NCI-H1105 treated with DMSO at 0.1 percent for 48 hours (cell line): ENCODE data around the gene OAF.

ENCODE experiments used
- DNase-seq: peaks from one replicate; lab custom pipeline; 2025; lab: John Stamatoyannopoulos, UW

Gene OAF

DNA sequence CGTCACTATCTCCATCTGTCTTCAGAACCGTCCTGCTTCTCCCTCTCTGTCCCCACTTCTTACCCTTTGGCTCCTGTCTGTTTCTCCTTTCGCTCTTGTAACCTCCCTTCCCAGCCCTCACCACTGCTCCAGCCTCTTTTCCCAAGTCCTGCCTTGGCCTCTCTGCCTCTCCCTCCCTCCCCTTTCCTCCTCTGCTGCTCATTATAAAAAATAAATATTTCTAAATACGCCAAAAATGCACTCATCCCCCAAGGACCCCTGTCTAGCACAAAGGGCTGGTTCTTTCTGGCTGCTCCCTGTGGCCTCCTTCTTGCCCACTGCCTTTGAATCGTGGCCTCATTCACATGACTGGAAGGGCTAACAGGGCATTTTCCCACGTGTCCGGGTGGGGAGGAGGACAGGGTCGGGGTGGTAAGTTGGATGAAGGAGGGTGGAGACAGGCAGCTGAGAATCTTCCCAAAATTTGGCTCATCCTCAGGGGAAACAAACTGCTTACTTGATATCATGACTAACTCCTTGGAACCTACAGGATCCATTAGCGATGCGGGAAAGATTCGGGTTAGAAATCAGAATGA, 26.4 kb upstream of the OAF start:
- DNase-seq, result no peak

DNA sequence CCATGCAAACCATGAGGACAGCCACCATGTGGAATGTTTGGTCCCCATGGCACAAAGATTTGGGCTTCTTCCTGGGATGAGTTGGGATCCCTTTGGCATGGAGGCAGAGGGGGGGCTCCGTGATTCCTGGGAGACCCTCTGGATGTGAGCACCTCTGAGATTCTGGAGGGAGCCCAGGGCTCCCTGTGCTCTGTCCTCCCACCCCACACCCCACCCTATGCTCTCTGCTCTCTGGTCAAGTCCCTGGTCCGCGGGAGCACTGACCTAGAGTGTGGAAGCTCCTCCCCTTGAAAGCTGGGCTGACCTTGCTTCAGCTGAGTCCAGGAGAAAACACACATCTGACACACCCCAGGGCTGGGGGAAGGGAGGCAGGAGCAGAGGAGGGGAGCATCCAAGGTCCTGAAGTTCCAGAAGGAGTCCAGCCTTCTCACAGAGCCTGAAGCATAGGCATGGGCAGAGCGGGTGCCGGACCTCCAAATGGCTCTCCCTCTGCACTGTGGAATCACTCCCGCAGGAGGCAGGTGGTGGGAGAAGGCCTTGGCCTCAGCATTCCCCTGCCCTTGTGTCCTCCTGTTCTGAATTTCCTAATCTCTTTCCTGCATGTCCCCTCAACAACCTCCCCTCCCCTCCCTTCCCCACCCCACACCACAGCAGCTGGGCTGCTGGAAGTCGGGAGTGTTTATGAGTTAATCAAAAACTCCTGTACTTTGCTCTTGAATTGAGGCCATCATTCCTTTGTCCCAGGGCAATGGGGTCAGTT, 25.7 kb upstream of the OAF start:
- no peak for DNase-seq

DNA sequence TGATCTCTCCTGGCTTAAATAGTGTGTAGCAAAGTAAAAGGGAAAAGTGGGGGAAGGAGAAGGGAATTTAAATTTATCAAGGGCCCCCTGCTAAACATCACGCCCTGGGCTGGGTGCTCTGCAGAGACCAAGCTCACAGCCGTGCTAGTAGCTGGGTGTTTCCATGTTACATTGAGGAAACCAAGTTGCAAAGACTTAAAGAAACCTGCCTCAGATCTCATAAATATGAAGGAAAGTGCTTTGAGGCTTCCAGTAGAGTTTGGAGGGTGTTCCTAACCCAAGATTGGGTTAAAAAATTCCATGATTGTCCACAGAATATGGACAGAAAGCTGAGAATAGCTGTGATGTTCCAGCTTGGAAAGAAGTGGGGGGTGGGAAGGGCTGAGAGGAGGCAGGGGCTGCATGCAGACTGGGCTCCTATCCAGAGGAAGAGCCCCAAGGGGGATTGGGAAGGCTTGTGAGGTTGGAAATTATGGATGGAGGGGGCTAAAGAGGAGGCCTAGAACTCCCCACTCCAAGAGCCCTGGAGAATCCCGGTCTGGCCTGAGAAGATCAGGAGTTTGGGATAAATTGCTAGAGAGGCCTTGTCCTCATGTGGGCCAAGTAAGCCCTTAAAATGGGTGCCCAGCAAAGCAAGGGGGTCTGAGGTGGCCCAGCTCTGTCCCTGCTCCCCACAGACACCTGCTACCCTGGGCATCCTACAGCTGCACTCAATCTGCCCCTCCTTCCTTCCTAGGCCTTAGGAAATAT, 25.0 kb upstream of the OAF start:
- DNase-seq, result no peak

DNA sequence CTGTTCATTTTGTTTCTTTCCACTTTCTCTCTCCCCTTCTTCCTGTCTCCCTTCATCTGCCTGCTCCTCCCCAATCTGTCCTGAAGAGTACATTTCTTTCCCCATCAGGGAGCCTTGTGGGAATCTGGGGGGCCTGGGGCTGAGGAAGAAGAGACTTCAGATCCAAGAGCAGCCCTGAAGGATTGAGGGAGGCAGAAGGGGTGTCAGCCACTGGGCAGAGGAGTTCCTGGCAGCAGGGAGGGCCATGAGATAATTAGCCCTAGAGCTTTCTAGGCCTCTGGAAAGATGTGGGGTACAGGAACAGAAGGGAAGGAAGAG, 24.4 kb upstream of the OAF start:
- no peak for DNase-seq

DNA sequence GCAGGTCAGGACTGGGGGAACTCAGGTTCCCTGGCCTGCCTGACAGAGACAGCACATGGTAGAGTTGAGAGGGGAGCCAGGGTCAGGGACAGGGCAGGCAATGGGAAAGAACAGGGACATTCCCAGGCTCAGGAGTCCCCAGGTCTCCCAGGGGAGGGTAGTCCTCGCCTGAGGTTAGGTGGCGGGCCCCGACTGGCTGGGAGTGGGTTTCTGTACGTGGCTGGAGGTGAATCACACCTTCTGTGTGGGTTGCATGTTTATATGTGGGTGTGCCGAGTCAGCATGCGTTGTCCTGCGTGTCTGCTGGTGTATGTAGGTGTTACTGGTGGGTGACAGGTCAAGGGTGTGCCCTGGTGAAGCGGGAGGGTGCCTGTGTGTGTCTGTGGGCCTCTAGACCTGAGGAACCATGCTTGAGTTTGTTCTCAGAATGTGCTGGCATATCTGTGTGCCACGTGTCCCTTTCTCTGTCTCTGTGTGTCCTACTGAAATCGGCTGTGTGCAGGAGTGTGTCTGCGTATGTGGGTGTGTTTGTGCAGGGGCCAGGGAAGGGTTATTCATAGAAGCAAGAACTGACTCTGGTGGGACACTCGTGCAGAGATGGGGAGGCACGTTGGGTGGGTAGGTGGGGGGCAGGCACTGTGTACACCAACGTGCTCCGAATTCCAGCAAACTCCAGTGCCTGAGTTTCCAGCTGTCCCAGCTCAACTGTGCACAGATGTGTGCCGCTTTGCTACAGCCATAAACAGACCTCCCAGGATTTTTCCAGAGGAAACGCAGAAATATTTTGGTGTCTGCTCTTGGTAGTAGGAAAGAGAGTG, 23.8 kb upstream of the OAF start:
- no peak for DNase-seq

DNA sequence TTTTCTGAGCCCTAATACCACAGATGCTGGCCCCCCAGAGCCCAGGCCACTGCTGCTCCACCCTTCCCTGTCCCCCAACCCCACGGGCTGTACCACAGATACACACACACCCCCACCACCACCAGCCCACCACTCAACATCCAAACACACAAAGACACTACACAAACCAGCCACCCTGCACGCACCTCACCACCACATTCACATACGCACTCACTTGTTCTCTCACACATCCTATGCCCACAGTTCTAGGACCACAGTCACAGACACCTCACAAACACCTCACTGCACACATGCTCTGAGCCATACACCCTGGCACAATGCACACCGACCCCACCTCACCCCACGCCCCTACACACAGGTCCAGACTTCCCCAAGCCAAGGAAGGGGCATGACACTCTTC, 22.5 kb upstream of the OAF start:
- no peak for DNase-seq

DNA sequence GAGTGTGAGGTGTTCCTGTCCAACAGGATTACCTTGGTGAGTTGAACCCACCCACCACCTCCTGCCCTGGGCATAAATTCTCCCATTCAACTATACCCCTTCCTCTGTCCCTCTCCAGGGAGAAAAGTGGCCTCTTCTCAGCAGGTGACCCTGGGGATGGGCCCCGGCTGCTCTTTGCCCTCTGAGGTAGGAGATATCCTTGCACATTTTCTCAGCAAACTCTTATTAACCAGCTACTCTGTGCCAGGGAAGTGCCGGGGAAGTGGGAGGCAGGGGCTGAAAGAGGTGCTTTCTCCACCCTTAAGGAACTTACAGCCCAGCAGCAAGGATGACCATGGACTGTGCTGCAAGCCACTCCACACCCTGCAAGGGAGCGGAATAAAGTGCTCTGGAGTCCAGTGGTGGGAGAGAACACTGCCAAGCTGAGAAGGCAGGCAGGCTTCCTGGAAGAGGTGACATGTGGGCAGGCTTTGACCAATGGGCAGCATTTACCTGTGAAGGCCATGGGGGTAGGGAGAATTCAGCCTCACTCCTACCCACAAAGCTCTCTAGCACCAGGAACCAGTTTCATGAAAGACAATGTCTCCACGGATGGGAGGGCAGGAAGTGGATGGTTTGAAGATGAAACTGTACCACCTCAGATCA, 21.9 kb upstream of the OAF start:
- DNase-seq, result no peak

DNA sequence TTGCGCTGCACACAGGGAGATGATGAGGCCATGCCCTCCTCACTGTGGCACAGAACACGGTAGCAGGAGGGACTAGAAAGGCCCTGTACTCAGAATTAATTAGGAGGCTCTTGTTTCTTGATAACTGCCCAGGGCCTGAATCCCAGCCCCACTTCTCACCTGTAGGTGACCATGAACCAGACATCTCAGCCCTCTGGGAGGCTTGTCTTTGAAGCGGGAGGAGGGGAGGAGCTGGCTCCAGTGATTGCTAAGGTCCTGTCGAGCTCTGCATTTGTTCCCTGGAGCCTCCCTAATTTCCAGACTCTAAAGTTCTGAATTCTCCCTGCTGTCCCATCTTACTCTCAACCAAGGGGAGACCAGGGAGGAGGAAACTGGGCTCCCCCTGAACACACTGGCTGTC, 19.8 kb upstream of the OAF start:
- no peak for DNase-seq

DNA sequence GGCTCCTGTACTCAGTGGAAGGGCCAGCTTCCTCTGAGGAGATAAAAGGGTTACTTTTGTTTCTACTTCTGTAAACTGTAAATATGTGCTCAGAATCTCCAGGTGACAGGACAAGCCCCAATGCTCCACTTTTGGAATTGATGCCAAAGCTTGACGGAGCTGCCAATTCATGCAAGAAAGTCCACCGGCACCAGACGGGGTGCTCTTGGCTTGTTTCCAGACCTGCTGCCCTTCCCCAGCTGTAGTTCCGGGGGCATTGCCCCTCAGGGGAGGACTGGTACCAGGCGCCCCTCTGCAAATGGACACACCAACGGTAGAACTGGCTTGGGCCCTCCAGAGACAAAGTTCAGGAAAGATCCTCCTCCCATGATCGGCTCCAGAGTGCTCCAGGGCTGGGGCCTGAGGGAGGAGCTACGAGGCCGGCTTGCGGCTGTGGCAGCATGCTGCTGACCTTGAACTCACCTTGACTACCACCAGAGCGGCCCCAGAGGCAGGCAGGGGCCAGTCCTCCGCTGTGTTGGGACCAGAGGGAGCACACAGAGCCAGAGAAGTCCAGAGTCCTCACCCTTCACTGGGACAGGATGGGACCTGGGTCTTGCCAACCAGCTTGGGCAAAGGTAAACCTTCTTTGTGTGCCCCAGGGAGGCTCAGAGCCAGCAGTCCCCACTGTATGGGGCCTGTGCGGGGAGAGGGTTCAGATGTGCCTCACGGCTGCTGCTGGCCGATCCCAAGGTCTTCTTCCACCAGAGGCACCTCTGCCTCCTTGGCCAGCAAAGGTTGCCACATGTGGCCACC, 17.8 kb upstream of the OAF start:
- no peak for DNase-seq

DNA sequence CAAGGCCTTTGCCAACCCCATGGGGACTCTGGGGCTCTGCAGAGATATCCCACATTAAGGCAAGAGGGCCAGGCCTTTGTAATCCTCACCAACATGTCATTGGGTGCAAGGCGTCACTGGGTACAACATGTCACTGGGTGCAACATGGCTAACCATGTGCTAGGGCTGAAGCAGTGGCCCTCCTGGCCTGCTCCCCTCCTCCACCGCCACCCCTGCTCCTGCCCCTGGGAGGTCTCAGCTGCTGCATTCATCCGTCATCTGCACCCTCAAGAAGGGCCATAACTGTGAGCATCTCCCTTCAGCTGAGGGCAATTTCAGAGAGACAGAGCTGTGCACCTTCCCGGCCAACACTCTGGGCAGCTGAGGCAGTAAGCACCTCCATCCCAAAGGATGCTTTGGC, 16.7 kb upstream of the OAF start:
- DNase-seq, result no peak

DNA sequence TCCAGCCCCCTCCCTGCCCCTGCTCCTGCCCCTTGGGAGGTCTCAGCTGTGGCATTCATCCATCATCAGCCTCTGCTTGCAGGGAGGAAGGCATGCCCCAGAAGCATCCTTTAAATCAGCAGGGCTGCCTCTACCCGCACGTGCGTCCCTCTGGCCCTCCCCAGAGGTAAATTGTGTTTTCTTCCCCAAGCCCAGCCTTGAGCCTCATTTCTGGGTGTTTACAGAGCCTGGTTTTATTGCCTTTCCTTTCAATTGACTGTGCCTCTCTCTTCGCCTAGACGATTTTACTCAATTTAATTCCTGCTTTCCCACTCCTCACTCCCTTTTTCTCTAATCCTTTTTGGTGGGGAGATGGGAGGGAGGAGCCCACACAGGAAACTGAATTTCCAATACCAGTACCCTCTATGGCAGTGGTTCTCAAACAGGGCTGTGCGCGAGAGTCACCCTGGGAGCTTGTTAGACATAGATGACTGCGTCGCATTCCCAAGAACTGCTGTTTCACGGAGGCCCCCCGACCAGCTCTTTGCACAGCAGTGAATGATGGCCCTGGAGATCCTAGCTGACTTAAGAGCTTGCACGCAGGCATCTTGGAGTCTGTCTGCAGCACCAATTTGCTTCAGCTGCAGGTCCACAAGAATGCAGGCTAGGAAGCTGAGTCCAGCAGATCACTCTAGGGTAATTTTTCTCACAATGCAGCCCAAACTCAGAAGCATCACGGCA, 15.1 kb upstream of the OAF start:
- no peak for DNase-seq

DNA sequence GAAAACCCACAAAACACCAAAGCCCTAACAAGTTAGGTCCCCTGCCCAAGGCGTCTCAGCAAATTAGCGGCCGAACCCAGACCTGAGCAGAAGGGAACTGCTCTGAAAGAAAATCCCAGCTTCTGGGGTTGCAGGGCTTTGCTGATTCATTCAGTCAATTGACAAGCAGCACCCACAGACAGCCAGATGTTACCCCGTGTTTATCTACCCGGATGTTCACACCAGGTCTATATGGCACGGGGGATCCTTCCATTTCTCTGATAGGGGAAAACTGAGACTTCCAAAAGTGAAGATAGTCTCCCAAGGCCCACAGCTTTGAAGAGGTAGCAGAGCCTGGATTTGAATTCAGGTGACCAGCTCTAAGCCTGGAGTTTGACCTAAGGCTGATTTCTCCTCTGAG, 14.0 kb upstream of the OAF start:
- DNase-seq, result no peak

DNA sequence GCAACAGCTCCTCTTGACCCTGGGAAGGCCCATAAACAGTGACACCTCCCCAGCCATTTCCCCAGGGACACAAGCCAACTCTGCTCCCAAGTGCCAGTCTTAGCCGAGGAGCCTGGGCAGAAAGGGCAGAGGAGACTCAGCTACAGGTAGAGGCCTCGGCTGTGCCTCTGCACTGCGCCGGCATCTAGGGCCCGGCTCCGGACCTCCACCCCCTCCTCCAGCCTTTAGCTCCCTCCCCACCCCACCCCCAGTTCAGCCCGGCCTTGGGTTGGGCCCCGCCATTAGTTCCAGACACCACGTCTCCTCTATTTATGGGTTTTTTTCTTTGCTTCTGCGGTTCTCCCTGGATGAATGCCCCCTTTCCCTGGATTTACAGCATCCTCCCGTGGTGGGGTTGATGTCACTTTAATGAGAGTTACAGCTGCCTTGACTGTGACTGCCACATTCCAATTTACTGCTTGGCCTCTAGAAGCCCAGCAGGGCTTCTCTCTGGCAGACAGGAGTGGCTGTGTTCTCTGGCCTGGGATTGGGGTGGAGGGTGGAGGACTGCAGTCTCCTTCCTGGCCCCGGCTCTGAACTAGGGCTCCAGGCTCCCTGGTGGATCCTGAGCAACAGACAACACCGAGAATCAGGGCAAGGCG, 13.5 kb upstream of the OAF start:
- no peak for DNase-seq

DNA sequence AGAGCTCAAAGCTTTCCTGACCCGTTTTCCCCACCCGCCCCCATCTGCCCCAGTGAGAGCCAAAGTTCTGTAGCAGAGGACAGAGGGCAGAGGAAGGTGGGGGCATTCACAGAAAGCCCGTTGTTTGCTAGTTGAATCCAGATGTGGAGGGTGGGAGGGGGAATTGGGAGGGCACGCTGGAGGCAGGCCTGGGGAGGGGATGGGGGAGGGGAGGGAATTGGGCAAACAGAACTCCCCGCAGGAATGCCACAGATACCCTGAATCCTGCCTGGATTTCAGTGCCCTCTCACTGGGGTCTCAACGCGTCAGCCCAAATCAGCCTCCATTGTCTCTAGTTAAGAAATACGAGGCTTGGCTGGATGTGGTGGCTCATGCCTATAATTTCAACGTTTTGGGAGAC, 12.9 kb upstream of the OAF start:
- no peak for DNase-seq

DNA sequence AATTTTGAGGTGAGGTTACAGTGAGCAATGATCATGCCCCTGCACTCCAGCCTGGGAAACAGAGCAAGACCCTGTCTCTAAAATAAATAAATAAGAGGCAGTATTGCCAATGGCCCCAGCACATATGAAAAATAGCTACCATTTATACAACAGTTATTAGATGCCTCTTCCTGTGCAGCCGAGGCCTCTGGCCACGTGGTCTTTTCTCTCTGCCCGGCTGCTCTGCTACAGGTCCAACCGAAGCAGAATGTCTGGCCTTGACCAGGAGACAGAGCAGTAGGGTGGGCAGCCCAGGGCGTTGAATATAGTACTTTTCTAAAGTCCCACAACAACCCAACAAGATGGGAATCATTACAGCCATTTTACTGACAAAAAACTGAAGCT, 12.4 kb upstream of the OAF start:
- no peak for DNase-seq

DNA sequence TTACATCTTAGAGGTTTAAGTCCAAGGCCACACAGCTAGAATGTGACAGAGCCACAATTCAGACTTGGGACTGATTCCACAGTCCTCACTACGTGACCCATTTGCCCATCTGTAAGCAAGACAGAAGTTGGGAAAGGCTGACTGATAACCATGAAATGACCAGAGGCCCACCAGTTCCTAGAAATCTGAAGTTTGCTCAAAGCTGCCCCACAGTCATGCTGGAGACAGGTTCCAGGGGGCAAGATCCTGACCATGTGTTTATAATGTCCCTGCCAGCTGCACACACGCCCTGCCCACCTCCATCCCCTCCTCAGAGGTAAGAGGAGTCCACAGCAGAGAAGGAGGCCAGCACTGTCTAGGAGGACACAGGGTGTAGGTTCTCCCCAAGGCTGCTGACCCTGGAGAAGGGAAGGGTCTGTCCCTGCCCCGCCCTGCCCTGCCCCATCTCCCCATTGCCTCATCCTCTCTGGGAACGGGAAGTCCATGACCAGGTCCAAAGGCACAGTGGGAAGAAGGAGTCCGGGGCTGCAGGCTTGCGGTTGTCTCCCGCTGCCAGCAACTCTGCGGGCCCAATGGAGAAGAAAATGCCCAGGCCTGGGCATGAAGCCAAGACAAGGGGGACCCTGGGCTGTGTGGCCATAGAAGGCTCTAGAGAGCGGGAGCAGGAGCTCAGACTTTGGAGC, 11.9 kb upstream of the OAF start:
- DNase-seq, result no peak

DNA sequence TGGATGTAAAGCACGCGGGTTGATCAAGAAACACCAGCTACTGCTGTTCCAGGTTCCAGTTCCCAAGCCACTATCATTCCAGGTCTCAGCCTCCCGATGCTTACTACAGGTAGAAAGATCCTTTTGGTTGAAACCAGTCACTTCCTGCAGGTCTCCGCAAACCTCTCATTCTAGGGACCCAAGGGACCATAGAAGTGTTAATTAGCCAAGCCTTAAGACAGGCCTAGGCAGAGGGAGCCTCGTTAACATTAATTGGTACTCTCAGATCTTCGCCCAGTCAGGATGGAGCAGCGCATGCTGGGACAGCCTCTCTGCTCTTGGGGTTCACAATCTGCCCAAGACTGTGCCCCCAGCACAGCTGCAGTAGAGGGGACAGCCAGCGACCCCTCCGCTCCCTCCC, 11.2 kb upstream of the OAF start:
- no peak for DNase-seq

DNA sequence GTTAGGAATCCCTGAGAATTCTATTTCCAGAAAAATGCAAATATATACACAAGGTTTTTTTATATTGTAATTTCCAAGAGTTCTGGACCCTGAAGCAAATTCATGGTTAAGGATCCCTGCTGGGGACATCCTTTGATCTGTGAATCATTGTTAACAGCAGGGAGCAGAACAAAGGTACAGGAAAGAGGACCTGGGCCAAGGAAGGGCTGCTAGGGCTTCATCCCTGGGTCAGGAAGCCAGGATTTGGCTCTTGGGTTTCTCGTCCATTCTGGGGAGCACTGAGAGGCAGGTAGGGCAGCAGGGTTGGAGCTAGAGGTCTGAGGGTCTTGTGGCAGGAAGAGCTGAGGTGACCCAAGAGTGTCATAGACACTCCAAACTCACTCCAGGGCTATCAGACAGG, 10.2 kb upstream of the OAF start:
- no peak for DNase-seq

DNA sequence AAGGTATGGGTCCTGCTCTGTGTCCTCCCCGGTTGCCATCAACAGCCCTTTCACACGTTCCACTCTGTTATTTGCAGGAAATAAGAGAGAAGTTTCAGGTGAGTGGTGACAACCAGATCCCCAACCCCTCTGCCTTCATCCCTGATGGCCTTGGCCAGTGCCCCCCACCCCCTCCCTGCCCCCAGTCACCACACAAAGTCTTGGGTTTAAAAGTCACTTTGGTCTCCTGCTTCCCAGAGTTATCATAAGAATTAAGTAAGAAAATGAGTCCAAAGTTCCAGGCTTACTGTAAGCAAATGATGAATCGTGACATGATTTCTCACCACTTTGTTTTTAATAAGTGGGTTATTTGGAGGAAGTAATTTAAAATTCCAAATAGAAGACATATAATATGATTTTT, 9.2 kb upstream of the OAF start:
- DNase-seq, result no peak

DNA sequence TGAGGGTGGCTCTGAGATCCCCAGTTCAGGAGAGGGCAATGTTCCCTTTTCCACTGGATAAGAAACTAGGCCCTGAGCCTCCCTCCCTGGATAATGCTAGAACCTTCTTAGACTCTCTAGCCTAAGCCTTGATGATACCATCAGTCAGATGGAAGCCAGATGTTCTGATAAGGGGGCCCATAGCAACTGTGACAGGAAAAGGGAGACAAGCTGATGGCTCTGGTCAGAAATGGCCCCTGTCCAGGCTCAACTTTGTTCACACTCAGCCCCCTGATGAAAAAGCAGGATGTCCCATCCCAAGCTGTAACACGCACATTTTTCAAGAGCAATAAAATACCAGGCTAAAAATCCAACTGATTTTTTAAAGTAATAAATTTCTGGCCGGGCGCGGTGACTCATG, 7.2 kb upstream of the OAF start:
- no peak for DNase-seq
